ENCODE measurements around the gene MGLL.
A peak's percentile ranks its signal among the peaks of the same experiment; 100 is the strongest.

The MGLL gene

GRCh38 chr3:127660621-127661251 lies 161.6 kb downstream of the MGLL start:
- no peak overlapping the region for H3K14ac ChIP-seq (ENCODE audit: low read length)
- H3K4me2 ChIP-seq (ENCODE audit: low read length) = no peak overlapping the region
- H3K23ac ChIP-seq (ENCODE audit: low read length) = no peak overlapping the region
- H2BK12ac ChIP-seq (ENCODE audit: low read length) = no peak overlapping the region
- H3K4ac ChIP-seq (ENCODE audit: low read depth, low read length) = no peak overlapping the region
- H3K79me1 ChIP-seq (ENCODE audit: low read length) = no peaks in the 10 kb centered on the region
- H4K8ac ChIP-seq (ENCODE audit: low read depth, low read length) = no peak overlapping the region
- H2BK120ac ChIP-seq (ENCODE audit: insufficient read depth, low read length, poor library complexity) = no peak overlapping the region
- no peaks in the 10 kb centered on the region for H3K36me3 ChIP-seq (ENCODE audit: control insufficient read depth in 1 of 2, insufficient read depth in 2 of 2, low read length in 2 of 2)
- H3K9ac ChIP-seq (ENCODE audit: low read length) = no peak overlapping the region
- no peaks in the 10 kb centered on the region for H3K9me3 ChIP-seq (ENCODE audit: insufficient read depth, low read depth, low read length)
- WGBS (ENCODE audit: extremely low coverage, insufficient coverage, insufficient read length) = no CpG with 5 or more reads among the region's 10 CpGs
- H3K79me2 ChIP-seq (ENCODE audit: control insufficient read depth, insufficient read depth, low read length, poor library complexity) = no peaks in the 10 kb centered on the region
- H3K27me3 ChIP-seq (ENCODE audit: insufficient read depth, low read length) = no peaks in the 10 kb centered on the region
- H3K4me3 ChIP-seq (ENCODE audit: low read depth, low read length) = no peak overlapping the region
- H3K4me1 ChIP-seq (ENCODE audit: control insufficient read depth in 1 of 2, insufficient read depth in 2 of 2, low read length in 2 of 2) = peaks cover 0 to 2% of the 10 kb centered on the region in 2 experiments
- no peak overlapping the region for H2AK5ac ChIP-seq (ENCODE audit: low read length)
- H2BK5ac ChIP-seq (ENCODE audit: low read depth, low read length, poor library complexity) = no peak overlapping the region
- no peak overlapping the region for H2AFZ ChIP-seq (ENCODE audit: insufficient read depth, low read length, poor library complexity)
- H3K27ac ChIP-seq (ENCODE audit: low read depth, low read length) = no peak overlapping the region
- no peak overlapping the region for H4K12ac ChIP-seq (ENCODE audit: low read depth, low read length)
- no peak overlapping the region for H4K91ac ChIP-seq (ENCODE audit: low read depth, low read length)
- DNase-seq = no peak
- no peak overlapping the region for H3K18ac ChIP-seq (ENCODE audit: low read length)

GRCh38 chr3:127658234-127658633 lies 164.1 kb downstream of the MGLL start:
- Histone ChIP-seq H2BK120ac (ENCODE audit: insufficient read depth, low read length, poor library complexity) (no peak overlapping the region), H3K4me3 (ENCODE audit: low read depth, low read length) (no peak overlapping the region), H3K79me2 (ENCODE audit: control insufficient read depth, insufficient read depth, low read length, poor library complexity) (no peaks in the 10 kb centered on the region), H3K27ac (ENCODE audit: low read depth, low read length) (no peak overlapping the region), H2AFZ (ENCODE audit: insufficient read depth, low read length, poor library complexity) (no peak overlapping the region), H4K12ac (ENCODE audit: low read depth, low read length) (no peak overlapping the region), H2BK12ac (ENCODE audit: low read length) (no peak overlapping the region), H3K4me2 (ENCODE audit: low read length) (no peak overlapping the region), H3K4ac (ENCODE audit: low read depth, low read length) (no peak overlapping the region), H4K91ac (ENCODE audit: low read depth, low read length) (no peak overlapping the region), H3K27me3 (ENCODE audit: insufficient read depth, low read length) (no peaks in the 10 kb centered on the region), H3K36me3 (ENCODE audit: control insufficient read depth in 1 of 2, insufficient read depth in 2 of 2, low read length in 2 of 2) (no peaks in the 10 kb centered on the region), H3K14ac (ENCODE audit: low read length) (no peak overlapping the region), H2BK5ac (ENCODE audit: low read depth, low read length, poor library complexity) (no peak overlapping the region), H2AK5ac (ENCODE audit: low read length) (no peak overlapping the region), H3K4me1 (ENCODE audit: control insufficient read depth in 1 of 2, insufficient read depth in 2 of 2, low read length in 2 of 2) (peaks cover 0 to 4% of the 10 kb centered on the region in 2 experiments), H3K79me1 (ENCODE audit: low read length) (no peaks in the 10 kb centered on the region), H4K8ac (ENCODE audit: low read depth, low read length) (no peak overlapping the region), H3K18ac (ENCODE audit: low read length) (no peak overlapping the region), H3K9me3 (ENCODE audit: insufficient read depth, low read depth, low read length) (no peaks in the 10 kb centered on the region), H3K9ac (ENCODE audit: low read length) (no peak overlapping the region), H3K23ac (ENCODE audit: low read length) (no peak overlapping the region)
- DNase-seq = no peak
- WGBS (ENCODE audit: extremely low coverage, insufficient coverage, insufficient read length) = no CpG with 5 or more reads among the region's 1 CpG

GRCh38 chr3:127656906-127657305 lies 165.4 kb downstream of the MGLL start:
- Histone ChIP-seq H3K23ac (ENCODE audit: low read length) (no peak overlapping the region), H3K27me3 (ENCODE audit: insufficient read depth, low read length) (no peaks in the 10 kb centered on the region), H3K14ac (ENCODE audit: low read length) (no peak overlapping the region), H3K79me1 (ENCODE audit: low read length) (no peaks in the 10 kb centered on the region), H2AFZ (ENCODE audit: insufficient read depth, low read length, poor library complexity) (no peak overlapping the region), H4K8ac (ENCODE audit: low read depth, low read length) (no peak overlapping the region), H3K9me3 (ENCODE audit: insufficient read depth, low read depth, low read length) (no peaks in the 10 kb centered on the region), H3K4me3 (ENCODE audit: low read depth, low read length) (no peak overlapping the region), H3K4me2 (ENCODE audit: low read length) (no peak overlapping the region), H3K18ac (ENCODE audit: low read length) (no peak overlapping the region), H4K91ac (ENCODE audit: low read depth, low read length) (no peak overlapping the region), H4K12ac (ENCODE audit: low read depth, low read length) (no peak overlapping the region), H3K4me1 (ENCODE audit: control insufficient read depth in 1 of 2, insufficient read depth in 2 of 2, low read length in 2 of 2) (peaks cover 0 to 4% of the 10 kb centered on the region in 2 experiments), H2BK120ac (ENCODE audit: insufficient read depth, low read length, poor library complexity) (no peak overlapping the region), H3K4ac (ENCODE audit: low read depth, low read length) (no peak overlapping the region), H2BK5ac (ENCODE audit: low read depth, low read length, poor library complexity) (no peak overlapping the region), H2BK12ac (ENCODE audit: low read length) (no peak overlapping the region), H3K27ac (ENCODE audit: low read depth, low read length) (no peak overlapping the region), H2AK5ac (ENCODE audit: low read length) (no peak overlapping the region), H3K79me2 (ENCODE audit: control insufficient read depth, insufficient read depth, low read length, poor library complexity) (no peaks in the 10 kb centered on the region), H3K9ac (ENCODE audit: low read length) (no peak overlapping the region), H3K36me3 (ENCODE audit: control insufficient read depth in 1 of 2, insufficient read depth in 2 of 2, low read length in 2 of 2) (no peaks in the 10 kb centered on the region)
- WGBS (ENCODE audit: extremely low coverage, insufficient coverage, insufficient read length) = no CpG with 5 or more reads among the region's 8 CpGs
- no peak for DNase-seq

GRCh38 chr3:127655641-127656040 lies 166.7 kb downstream of the MGLL start:
- no peak overlapping the region for H3K4me2 ChIP-seq (ENCODE audit: low read length)
- H3K14ac ChIP-seq (ENCODE audit: low read length) = no peak overlapping the region
- H3K9me3 ChIP-seq (ENCODE audit: insufficient read depth, low read depth, low read length) = no peaks in the 10 kb centered on the region
- H3K79me1 ChIP-seq (ENCODE audit: low read length) = no peaks in the 10 kb centered on the region
- H3K9ac ChIP-seq (ENCODE audit: low read length) = no peak overlapping the region
- no peaks in the 10 kb centered on the region for H3K27me3 ChIP-seq (ENCODE audit: insufficient read depth, low read length)
- no peak overlapping the region for H3K18ac ChIP-seq (ENCODE audit: low read length)
- no peak overlapping the region for H3K4ac ChIP-seq (ENCODE audit: low read depth, low read length)
- no peak overlapping the region for H2BK5ac ChIP-seq (ENCODE audit: low read depth, low read length, poor library complexity)
- H3K23ac ChIP-seq (ENCODE audit: low read length) = no peak overlapping the region
- H2BK120ac ChIP-seq (ENCODE audit: insufficient read depth, low read length, poor library complexity) = no peak overlapping the region
- no peak overlapping the region for H4K91ac ChIP-seq (ENCODE audit: low read depth, low read length)
- H4K8ac ChIP-seq (ENCODE audit: low read depth, low read length) = no peak overlapping the region
- no CpG with 5 or more reads among the region's 3 CpGs for WGBS (ENCODE audit: extremely low coverage, insufficient coverage, insufficient read length)
- no peak overlapping the region for H2AK5ac ChIP-seq (ENCODE audit: low read length)
- peak in 1 of 2 donors; percentile 11 for DNase-seq
- H3K79me2 ChIP-seq (ENCODE audit: control insufficient read depth, insufficient read depth, low read length, poor library complexity) = no peaks in the 10 kb centered on the region
- no peaks in the 10 kb centered on the region for H3K36me3 ChIP-seq (ENCODE audit: control insufficient read depth in 1 of 2, insufficient read depth in 2 of 2, low read length in 2 of 2)
- no peak overlapping the region for H2BK12ac ChIP-seq (ENCODE audit: low read length)
- H2AFZ ChIP-seq (ENCODE audit: insufficient read depth, low read length, poor library complexity) = no peak overlapping the region
- no peak overlapping the region for H3K4me3 ChIP-seq (ENCODE audit: low read depth, low read length)
- H3K27ac ChIP-seq (ENCODE audit: low read depth, low read length) = no peak overlapping the region
- H4K12ac ChIP-seq (ENCODE audit: low read depth, low read length) = no peak overlapping the region
- peaks cover 0 to 4% of the 10 kb centered on the region in 2 experiments for H3K4me1 ChIP-seq (ENCODE audit: control insufficient read depth in 1 of 2, insufficient read depth in 2 of 2, low read length in 2 of 2)

Measured in trophoblast cell (in vitro differentiated cells and primary cell).